Measurements from ENCODE around the gene ACOXL.
"Not testable (repeated sequence)": the region's sequence is repeated elsewhere in the genome, so short reads cannot be mapped to it uniquely, and the experiment has no call there.

ACOXL gene

DNA sequence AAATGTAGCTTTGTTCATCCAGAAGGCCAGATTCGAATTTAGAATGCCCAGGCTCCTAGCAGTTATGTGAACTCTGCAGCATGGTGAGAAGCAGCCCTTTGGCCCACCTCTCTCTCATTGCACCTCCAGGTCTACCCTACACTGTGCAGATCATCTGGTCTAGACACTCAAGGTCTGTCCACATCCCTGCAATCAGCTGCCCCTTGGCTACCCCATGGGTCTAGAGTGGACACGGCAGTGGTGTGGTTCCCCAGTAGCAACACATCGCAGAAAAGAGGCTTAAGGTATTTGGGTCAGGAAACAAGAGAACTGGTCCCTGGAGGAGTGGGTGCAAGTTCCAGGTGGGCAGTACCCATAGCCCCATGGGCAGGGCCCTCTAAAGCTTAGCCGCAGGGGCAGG lies 311.7 kb downstream of the ACOXL start:
- in situ Hi-C loops (cut with MboI; ENCODE audit: low sequenced_read_pairs, unreplicated experiment), result loop anchor here (25.0 kb wide), 1 partner anchor 182 kb away; no protein-coding TSS in a partner anchor
- DNase-seq (ENCODE audit: low spot score), result no peak
- TF ChIP-seq, protein P1, sequence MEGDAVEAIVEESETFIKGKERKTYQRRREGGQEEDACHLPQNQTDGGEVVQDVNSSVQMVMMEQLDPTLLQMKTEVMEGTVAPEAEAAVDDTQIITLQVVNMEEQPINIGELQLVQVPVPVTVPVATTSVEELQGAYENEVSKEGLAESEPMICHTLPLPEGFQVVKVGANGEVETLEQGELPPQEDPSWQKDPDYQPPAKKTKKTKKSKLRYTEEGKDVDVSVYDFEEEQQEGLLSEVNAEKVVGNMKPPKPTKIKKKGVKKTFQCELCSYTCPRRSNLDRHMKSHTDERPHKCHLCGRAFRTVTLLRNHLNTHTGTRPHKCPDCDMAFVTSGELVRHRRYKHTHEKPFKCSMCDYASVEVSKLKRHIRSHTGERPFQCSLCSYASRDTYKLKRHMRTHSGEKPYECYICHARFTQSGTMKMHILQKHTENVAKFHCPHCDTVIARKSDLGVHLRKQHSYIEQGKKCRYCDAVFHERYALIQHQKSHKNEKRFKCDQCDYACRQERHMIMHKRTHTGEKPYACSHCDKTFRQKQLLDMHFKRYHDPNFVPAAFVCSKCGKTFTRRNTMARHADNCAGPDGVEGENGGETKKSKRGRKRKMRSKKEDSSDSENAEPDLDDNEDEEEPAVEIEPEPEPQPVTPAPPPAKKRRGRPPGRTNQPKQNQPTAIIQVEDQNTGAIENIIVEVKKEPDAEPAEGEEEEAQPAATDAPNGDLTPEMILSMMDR (IDR thresholded peaks at IDR 0.05; ENCODE audit: borderline replicate concordance, control extremely low read depth, extremely low read depth, insufficient read depth, missing control alignments), result no peak

- DNase-seq (ENCODE audit: low spot score), result not testable (repeated sequence)
- in situ Hi-C loops (cut with MboI; ENCODE audit: low sequenced_read_pairs, unreplicated experiment), result loop anchor here (25.0 kb wide), 1 partner anchor 183 kb away; no protein-coding TSS in a partner anchor
These were observed 312.9 kb downstream of the ACOXL start for GRCh38 chr2:111045236-111045635.

GRCh38 chr2:111045771-111046444 lies 313.5 kb downstream of the ACOXL start:
- in situ Hi-C loops (cut with MboI; ENCODE audit: low sequenced_read_pairs, unreplicated experiment), result loop anchor here (25.0 kb wide), 1 partner anchor 184 kb away; no protein-coding TSS in a partner anchor
- DNase-seq (ENCODE audit: low spot score), result no peak
- TF ChIP-seq, protein P1 (IDR thresholded peaks at IDR 0.05; ENCODE audit: borderline replicate concordance, control extremely low read depth, extremely low read depth, insufficient read depth, missing control alignments), result no peak

GRCh38 chr2:111046670-111047069 lies 314.3 kb downstream of the ACOXL start:
- TF ChIP-seq, protein P1 (IDR thresholded peaks at IDR 0.05; ENCODE audit: borderline replicate concordance, control extremely low read depth, extremely low read depth, insufficient read depth, missing control alignments), result no peak
- DNase-seq (ENCODE audit: low spot score), result no peak
- in situ Hi-C loops (cut with MboI; ENCODE audit: low sequenced_read_pairs, unreplicated experiment), result loop anchor here (25.0 kb wide), 1 partner anchor 184 kb away; no protein-coding TSS in a partner anchor

DNA sequence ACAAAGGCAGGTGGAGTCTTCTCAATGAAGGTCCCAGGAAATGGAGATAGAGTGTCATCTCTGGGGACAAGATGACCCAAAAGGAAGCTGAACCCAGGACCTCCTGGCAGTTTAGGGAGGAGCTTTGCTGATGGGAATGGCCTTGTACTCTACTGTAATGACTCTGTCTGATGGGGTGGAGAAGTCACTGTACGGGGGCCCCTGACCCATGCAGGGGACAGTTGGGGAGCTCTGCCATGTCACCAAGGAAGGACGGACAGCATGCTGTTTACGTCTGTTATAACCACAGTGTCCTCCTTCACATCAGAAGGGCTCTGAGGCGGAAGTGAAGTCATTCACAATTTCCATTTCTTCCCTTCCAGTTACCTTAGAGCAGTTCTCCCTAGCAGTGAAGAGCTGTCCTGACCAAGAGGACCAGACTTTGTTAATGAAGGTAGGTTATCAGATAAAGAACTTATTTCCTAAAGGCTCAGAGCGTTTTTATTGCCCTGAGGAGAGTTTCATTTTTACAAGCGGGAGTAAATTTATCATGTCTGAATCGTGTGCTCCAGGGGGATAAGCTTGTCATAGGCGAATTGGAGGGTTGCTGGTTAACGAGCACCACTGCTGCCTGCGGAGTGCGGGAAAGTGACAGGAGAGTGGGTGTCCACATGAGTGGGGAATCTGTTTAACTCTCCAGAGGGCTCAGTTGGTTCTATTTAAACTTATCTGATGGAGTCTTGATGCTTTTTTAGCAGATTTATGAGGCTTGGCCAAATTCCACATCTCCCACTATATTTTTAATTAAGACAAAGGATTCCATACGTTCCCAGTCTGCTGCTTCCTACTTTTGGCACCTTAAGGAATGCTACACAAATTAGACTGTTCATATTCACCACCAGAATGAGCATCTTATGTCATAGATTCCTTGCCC lies 316.7 kb downstream of the ACOXL start:
- no peak for DNase-seq (ENCODE audit: low spot score)
- TF ChIP-seq, protein P1 (IDR thresholded peaks at IDR 0.05; ENCODE audit: borderline replicate concordance, control extremely low read depth, extremely low read depth, insufficient read depth, missing control alignments), result no peak
- in situ Hi-C loops (cut with MboI; ENCODE audit: low sequenced_read_pairs, unreplicated experiment), result loop anchor here (25.0 kb wide), 1 partner anchor 187 kb away; no protein-coding TSS in a partner anchor

DNA sequence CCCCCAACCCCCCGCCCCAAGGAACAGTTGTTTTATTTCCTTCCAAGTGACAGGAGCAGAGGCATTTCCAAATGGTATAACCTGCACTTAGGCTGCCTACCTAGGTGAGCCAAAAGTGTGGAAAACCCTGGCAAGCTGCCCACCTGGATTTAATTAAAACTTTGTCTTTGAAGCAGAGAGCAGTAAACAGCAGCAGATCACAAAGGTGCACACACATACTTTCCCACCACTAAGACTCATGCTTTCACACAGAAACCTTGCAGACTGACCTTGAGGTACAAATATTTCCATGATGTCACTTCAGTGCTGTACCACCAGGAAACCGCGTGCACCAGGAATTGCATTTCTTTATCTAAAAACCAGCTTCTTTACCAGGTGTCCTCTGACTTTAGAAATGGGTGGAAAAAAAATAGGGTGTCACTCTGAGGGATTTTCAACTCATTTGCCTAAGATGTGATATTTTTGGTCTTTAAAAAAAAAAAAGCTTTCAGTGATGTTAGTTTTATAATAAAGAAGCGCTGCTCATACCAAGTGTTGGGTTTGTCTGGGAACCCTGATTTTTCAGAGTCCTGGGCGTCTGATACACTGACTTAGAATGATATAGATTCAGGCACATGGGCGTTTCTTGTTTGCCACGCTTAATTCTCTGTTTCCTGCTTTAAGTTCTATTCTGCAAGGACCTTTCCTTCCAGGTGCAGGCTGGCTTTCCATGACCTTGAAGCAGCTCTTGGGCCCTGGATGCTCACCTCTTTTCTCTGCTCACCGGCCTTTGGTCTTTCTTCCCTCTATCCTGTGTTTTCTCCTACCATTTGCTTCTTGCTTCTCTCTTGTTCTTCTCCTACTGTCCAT lies 317.6 kb downstream of the ACOXL start:
- peak; percentile 54 for DNase-seq (ENCODE audit: low spot score)
- in situ Hi-C loops (cut with MboI; ENCODE audit: low sequenced_read_pairs, unreplicated experiment), result loop anchor here (25.0 kb wide), 1 partner anchor 188 kb away; no protein-coding TSS in a partner anchor
- TF ChIP-seq, protein P1 (IDR thresholded peaks at IDR 0.05; ENCODE audit: borderline replicate concordance, control extremely low read depth, extremely low read depth, insufficient read depth, missing control alignments), result no peak

Measured in GM13976 (cell line).